KBM-7 (cell line): ENCODE measurements around the gene ATP5PO.

ENCODE experiments used
- DNase-seq: peaks from one replicate; pipeline ENCODE4 v3.0.0-alpha.2; 2015
- in situ Hi-C: fragments of 300-500 bp; cut with MboI; formaldehyde crosslinking; loops from 2 replicates; pipeline ENCODE4 v1.14.3; 2020; ENCODE audit warnings: low sequenced_read_pairs, low pct_unique_long_range_greater_than_20kb, mixed read lengths

Gene ATP5PO, protein sequence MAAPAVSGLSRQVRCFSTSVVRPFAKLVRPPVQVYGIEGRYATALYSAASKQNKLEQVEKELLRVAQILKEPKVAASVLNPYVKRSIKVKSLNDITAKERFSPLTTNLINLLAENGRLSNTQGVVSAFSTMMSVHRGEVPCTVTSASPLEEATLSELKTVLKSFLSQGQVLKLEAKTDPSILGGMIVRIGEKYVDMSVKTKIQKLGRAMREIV

GRCh38 chr21:33915368-33916199 lies at the start of gene ATP5PO:
Gene ATP5PO, minus strand, starts transcription at chr21:33915804. Its CDS starts 41 bp downstream, at chr21:33915763.
- peak; percentile 96 for DNase-seq
- in situ Hi-C loops: loop anchor here (25.0 kb wide), 1 partner anchor 697 kb away; the partner anchor contains the start of gene RCAN1

GRCh38 chr21:33964706-33965325 lies 49.2 kb upstream of the ATP5PO start:
- DNase-seq: no peak
- in situ Hi-C loops: no loop called here

DNA sequence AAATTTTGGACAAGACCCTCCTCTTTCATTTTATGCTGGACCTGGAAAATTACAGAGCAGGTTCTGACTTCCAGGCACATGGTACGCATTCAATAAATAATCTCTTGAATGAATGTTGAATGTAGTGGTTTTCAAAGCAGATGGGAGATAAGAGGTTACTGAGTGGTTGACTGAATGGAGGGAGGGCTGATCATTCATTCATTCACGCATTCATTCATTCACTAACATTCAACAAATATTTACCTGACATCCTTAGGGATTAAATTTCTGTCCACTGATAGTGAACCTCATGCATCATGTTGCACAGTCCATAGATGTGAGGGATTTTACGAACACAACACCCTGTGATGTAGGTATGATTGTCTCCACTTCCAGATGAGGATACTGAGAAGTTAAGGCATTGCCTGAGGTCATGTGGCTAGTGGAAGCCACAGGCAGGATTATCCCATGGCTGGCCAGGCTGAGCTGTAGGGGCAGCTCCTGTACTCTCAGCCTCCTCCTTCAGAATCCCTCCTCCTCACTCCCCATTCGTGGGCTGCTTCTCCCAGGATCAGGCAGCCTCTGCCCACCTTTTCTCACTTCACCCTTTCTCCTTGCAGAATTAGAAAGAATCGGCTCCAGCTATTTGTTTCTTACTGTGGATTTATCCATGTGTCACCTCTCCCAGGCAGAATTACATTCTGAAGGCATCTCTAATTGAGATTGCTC lies 48.4 kb upstream of the ATP5PO start:
- no peak for DNase-seq

GRCh38 chr21:33962290-33962689 lies 46.7 kb upstream of the ATP5PO start:
- DNase-seq: no peak
- in situ Hi-C loops: no loop called here

More for the DNA sequence above, 48.4 kb upstream of the ATP5PO start:
- in situ Hi-C loops: no loop called here

DNA sequence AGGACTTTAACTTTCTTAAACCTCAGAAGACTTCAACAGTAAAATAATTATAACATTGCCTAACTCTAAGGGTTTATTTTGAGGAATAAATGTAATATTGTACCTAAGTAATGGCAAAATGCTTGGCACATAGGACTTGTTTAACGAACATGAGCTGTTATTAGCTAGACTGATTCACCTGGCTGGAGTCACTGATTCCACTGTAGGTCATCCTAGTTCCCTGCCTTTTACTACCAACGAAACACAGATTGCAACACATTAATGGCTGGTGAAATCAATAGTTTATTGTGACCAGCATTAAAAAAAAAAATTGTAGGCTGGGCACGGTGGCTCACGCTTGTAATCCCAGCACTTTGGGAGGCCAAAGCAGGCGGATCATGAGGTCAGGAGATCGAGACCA lies 45.5 kb upstream of the ATP5PO start:
- DNase-seq: no peak
- in situ Hi-C loops: no loop called here

- no peak for DNase-seq
- in situ Hi-C loops: no loop called here
These were observed 44.1 kb upstream of the ATP5PO start for GRCh38 chr21:33959680-33960079.

DNA sequence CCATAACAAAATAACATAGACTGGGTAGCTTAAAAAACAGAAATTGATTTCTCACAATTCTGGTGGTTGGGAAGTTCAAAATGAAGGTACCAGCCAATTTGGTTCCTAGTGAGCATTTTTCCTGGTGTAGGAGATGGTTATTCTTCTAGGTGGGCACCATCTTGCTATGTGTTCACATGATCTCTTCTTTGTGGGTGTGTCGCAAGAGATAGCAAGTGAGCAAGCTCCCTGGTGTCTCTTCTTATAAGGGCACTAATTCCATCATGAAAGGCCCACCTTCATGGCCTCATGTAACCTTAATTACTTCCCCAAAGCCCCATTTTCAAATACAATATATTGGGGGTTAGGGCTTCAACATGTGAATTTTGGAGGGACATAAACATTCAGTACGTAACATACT lies 38.8 kb upstream of the ATP5PO start:
- no peak for DNase-seq

DNA sequence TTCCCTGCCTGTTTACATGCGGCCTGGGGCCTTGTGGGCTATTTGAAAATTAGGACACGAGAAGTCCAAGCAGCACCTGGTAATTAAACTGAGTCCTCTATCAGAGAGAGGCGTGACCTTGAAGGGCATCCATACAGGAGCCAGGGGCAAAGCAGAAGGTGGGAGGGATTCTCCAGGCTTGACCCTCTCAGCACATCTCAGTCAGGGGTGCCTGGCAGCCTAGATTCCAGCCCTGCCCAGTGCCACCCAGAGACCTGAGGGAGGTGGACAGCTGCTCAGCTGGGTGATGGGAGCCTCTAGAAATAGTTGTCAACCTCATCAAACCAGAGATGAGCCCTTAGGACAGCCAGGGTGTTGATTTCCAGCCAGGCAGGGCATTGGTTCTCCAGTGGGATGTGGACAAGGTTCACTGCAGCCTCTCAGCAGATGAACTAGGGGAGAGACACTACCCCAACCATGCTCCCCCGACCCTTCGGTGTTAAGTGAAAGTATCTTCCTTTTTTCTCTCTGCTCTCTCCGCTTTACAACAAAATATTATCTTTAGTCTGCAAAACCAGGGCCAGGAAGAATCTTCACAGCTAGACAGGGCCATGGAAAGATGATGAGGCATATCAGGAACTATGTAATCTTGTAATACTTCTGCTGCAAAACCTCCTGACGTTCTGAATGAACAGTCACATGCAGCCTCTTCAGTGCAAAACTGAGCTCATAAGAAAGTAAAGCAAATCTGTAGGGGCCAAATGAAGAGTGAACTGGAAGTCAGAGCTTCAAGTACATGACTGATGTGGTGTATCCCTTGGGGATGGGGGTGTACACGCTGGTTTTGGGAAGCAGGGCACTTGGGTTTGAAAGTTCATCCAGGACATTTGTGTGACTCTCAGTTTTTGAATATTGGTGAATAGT lies 35.9 kb upstream of the ATP5PO start:
- DNase-seq: no peak
- in situ Hi-C loops: no loop called here

More for the DNA sequence above, 38.8 kb upstream of the ATP5PO start:
- in situ Hi-C loops: no loop called here

- in situ Hi-C loops: no loop called here
- DNase-seq: no peak
These were observed 35.0 kb upstream of the ATP5PO start for GRCh38 chr21:33950431-33951079.

GRCh38 chr21:33949516-33950430 lies 34.2 kb upstream of the ATP5PO start:
- in situ Hi-C loops: no loop called here
- no peak for DNase-seq

- no peak for DNase-seq
- in situ Hi-C loops: no loop called here
These were observed 33.4 kb upstream of the ATP5PO start for GRCh38 chr21:33948951-33949444.

- DNase-seq: peak; percentile 96
- in situ Hi-C loops: no loop called here
These were observed 32.7 kb upstream of the ATP5PO start for GRCh38 chr21:33948096-33948950.

DNA sequence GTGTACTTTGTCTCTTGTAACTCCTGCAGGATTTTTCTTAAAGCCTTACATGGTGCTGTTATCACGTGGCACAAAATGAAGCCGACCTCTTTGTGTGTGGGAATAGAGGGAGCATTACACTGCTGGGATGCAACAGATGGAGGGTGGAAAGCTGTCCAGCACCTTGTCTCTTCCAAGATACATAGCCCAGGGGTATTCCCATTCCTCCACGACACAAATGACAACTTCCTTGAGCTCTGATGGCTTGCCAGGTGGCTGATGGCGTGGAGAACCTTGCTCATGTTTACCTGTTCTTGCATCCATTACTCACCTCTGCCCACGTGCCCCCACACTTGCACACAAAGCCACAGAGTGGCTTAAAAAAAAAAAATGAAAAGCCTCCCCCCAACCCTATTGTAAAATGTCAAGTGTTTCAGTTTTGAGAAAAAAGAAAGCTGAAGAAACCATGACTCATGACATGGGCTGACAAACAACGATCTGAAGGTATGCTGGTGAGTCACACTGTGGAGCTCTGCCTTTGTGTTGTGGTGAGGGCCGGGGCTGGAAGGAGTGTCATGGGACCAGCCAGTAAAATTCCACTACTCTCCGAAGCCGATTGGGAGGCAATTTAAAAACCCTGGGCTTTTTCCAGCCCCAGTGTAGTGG lies 32.0 kb upstream of the ATP5PO start:
- peak; percentile 87 for DNase-seq
- in situ Hi-C loops: no loop called here

- no peak for DNase-seq
- in situ Hi-C loops: no loop called here
These were observed 30.2 kb upstream of the ATP5PO start for GRCh38 chr21:33945652-33946270.

DNA sequence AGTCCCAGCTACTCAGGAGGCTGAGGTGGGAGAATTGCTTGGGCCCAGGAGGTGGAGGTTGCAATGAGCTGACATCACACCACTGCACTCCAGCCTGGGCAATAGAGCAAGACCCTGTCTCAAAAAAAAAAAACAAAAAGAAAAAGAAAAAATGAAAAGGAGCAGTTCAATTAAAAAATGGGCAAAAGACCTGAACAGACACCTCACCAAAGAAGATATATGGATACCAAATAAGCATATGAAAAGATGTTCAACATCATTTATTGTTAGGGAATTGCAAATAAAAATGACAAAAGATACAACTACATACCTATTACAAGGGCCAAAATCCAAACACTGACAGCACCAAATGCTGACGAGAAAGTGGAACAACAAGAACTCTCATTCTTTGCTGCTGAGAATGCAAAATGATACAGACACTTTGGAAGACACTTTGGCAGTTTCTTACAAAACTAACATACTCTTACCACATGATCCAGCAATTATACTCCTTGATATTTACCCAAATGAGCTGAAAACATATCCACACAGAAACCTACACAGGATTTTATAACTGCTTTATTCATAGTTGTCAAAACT lies 28.7 kb upstream of the ATP5PO start:
- in situ Hi-C loops: no loop called here
- DNase-seq: no peak
